ENCODE results near the gene TRIOBP. TPM values are rescaled to one million over a fixed set of nuclear protein-coding genes. Genes with fewer than 3 reads are reported as not detected.

TRIOBP gene
- polyA plus RNA-seq, 1 donor (not counting 4 experiments of a cell fraction or from before 2014, with no cell fraction given) = 22.2 TPM

- Histone ChIP-seq H3K4me2 (ENCODE audit: control insufficient read depth, extremely low read depth, insufficient read depth, low read depth, low read length) (no peak overlapping the region), H3K36me3 (ENCODE audit: control insufficient read depth in 2 of 2, extremely low read depth in 1 of 2, insufficient read depth in 2 of 2, low read length in 2 of 2) (peaks cover 0 to 4% of the 10 kb centered on the region in 2 experiments), H3K79me2 (ENCODE audit: control insufficient read depth, insufficient read depth, low read length) (peaks cover 12% of the 10 kb centered on the region), H3K9ac (ENCODE audit: control insufficient read depth, extremely low read depth, insufficient read depth, low read length) (no peak overlapping the region), H3K27ac (ENCODE audit: control insufficient read depth, insufficient read depth, low read length) (no peak overlapping the region), H3K27me3 (ENCODE audit: control insufficient read depth, extremely low read depth, insufficient read depth, low read length) (no peaks in the 10 kb centered on the region), H2AFZ (ENCODE audit: control insufficient read depth, low read length) (no peak overlapping the region), H4K20me1 (ENCODE audit: control insufficient read depth, extremely low read depth, insufficient read depth, low read length) (peaks cover 7% of the 10 kb centered on the region), H3K4me1 (ENCODE audit: control insufficient read depth, extremely low read depth, insufficient read depth, low read length) (peaks cover 27% of the 10 kb centered on the region), H3K9me3 (ENCODE audit: control insufficient read depth, low read depth, low read length) (no peaks in the 10 kb centered on the region), H3K4me3 (ENCODE audit: control insufficient read depth in 2 of 3, extremely low read depth in 1 of 3, insufficient read depth in 2 of 3, low read depth in 1 of 3, low read length in 3 of 3) (no peak overlapping the region), H3K9me1 (ENCODE audit: control insufficient read depth, extremely low read depth, insufficient read depth, low read length) (no peaks in the 10 kb centered on the region)
- no peak for TF ChIP-seq EZH2 (IDR thresholded peaks at IDR 0.05; ENCODE audit: low read length)
- TF ChIP-seq, protein P1, sequence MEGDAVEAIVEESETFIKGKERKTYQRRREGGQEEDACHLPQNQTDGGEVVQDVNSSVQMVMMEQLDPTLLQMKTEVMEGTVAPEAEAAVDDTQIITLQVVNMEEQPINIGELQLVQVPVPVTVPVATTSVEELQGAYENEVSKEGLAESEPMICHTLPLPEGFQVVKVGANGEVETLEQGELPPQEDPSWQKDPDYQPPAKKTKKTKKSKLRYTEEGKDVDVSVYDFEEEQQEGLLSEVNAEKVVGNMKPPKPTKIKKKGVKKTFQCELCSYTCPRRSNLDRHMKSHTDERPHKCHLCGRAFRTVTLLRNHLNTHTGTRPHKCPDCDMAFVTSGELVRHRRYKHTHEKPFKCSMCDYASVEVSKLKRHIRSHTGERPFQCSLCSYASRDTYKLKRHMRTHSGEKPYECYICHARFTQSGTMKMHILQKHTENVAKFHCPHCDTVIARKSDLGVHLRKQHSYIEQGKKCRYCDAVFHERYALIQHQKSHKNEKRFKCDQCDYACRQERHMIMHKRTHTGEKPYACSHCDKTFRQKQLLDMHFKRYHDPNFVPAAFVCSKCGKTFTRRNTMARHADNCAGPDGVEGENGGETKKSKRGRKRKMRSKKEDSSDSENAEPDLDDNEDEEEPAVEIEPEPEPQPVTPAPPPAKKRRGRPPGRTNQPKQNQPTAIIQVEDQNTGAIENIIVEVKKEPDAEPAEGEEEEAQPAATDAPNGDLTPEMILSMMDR (optimal IDR thresholded peaks at IDR 0.05 in 1 of 3, IDR thresholded peaks at IDR 0.05 in 1 of 3, conservative IDR thresholded peaks at IDR 0.05 in 1 of 3; ENCODE audit: extremely low read depth in 1 of 3, insufficient read depth in 2 of 3, low read length in 3 of 3) = no peak
- DNase-seq (ENCODE audit: low read depth, low spot score) (no peak), FAIRE-seq (no peak)
- dilution Hi-C loops (cut with MboI; ENCODE audit: extremely low pct_ligation_motif_present, low sequenced_read_pairs) = no loop called here
Measured at GRCh38 chr22:37681001-37681424, 15.8 kb upstream of the TRIOBP start.

DNA sequence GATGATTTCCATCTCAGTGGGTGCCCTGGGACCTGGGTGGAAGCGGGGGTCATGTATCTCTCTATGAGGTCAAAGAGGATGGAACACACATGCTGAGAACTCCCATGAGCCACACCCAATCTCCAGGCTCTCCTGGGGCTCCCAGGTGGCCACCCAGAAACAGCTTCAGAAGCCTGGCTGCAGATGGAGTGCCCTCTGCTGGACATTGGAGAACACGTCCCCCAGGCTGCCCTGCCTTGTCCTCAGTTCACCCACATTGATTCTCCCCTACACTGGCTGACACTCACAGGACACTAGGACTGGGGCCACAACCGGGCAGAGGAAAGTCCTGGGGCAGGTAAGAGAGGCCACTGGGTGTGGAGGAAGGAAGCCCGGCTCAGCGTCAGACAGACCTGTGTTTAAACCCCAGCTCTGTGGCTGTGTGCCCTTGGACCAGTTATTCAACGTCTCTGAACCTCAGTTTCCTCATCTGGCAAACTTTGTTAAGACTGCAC lies 15.2 kb upstream of the TRIOBP start:
- Histone ChIP-seq H4K20me1 (ENCODE audit: control insufficient read depth, extremely low read depth, insufficient read depth, low read length) (peaks cover 7% of the 10 kb centered on the region), H2AFZ (ENCODE audit: control insufficient read depth, low read length) (no peak overlapping the region), H3K4me1 (ENCODE audit: control insufficient read depth, extremely low read depth, insufficient read depth, low read length) (peaks cover 22% of the 10 kb centered on the region), H3K27ac (ENCODE audit: control insufficient read depth, insufficient read depth, low read length) (no peak overlapping the region), H3K9me1 (ENCODE audit: control insufficient read depth, extremely low read depth, insufficient read depth, low read length) (no peaks in the 10 kb centered on the region), H3K9ac (ENCODE audit: control insufficient read depth, extremely low read depth, insufficient read depth, low read length) (no peak overlapping the region), H3K79me2 (ENCODE audit: control insufficient read depth, insufficient read depth, low read length) (peaks cover 10% of the 10 kb centered on the region), H3K27me3 (ENCODE audit: control insufficient read depth, extremely low read depth, insufficient read depth, low read length) (no peaks in the 10 kb centered on the region), H3K4me2 (ENCODE audit: control insufficient read depth, extremely low read depth, insufficient read depth, low read depth, low read length) (no peak overlapping the region), H3K4me3 (ENCODE audit: control insufficient read depth in 2 of 3, extremely low read depth in 1 of 3, insufficient read depth in 2 of 3, low read depth in 1 of 3, low read length in 3 of 3) (no peak overlapping the region), H3K9me3 (ENCODE audit: control insufficient read depth, low read depth, low read length) (no peaks in the 10 kb centered on the region), H3K36me3 (ENCODE audit: control insufficient read depth in 2 of 2, extremely low read depth in 1 of 2, insufficient read depth in 2 of 2, low read length in 2 of 2) (peaks cover 0 to 4% of the 10 kb centered on the region in 2 experiments)
- peak; percentile 73 for FAIRE-seq
- TF ChIP-seq, protein P1 (optimal IDR thresholded peaks at IDR 0.05 in 1 of 3, IDR thresholded peaks at IDR 0.05 in 1 of 3, conservative IDR thresholded peaks at IDR 0.05 in 1 of 3; ENCODE audit: extremely low read depth in 1 of 3, insufficient read depth in 2 of 3, low read length in 3 of 3) = peak; percentile 94 to 98 (median 95)
- TF ChIP-seq EZH2 (IDR thresholded peaks at IDR 0.05; ENCODE audit: low read length) = no peak
- no peak for DNase-seq (ENCODE audit: low read depth, low spot score)
- dilution Hi-C loops (cut with MboI; ENCODE audit: extremely low pct_ligation_motif_present, low sequenced_read_pairs) = no loop called here
